ENCODE measurements around the gene GRK3. TPM values are rescaled to one million over a fixed set of nuclear protein-coding genes. Genes with fewer than 3 reads are reported as not detected.

GRK3 gene
- total RNA-seq, 1 experiment from 2014 or later, result 14.6 TPM

DNA sequence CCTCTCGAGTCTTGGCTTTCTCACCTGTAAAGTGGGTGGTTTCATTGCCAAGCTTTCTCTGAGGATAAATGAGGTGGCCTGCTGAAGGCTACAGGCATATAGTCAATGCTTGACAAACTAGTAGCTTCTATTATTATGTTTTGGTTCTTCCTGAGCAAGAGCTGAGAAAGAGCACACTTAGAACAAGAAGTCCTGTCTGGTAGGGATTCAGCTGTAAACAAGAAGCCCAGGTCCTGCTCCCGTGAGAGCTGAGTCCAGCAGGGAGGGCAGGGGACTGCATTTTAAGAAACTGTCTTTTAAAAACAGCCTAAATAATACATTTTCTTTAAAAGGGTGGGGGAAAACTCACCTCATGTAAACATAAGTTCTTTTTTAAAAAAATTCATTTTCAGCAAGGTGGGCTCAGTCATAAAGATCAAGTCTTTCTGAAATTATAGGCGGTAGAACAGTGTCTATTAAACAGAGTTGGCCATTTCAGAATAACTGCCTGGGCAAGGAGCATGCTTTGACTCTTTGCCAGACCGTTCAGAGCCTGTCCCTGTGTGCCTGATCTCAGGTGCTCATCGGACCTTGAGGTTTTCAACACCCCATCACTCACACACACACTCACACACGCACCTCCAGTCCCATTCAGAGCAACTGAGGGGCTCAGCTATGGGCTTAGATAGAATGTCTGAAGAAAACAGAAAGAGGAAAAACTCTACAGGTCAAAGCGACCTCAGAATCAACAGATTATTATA is 148.4 kb downstream of the GRK3 start:
- H3K9me2 ChIP-seq (ENCODE audit: insufficient read depth), result no peaks in the 10 kb centered on the region
- no peak overlapping the region for H3K4me2 ChIP-seq (ENCODE audit: low read length)
- intact Hi-C loops (cut with micrococcal nuclease), result no loop called here
- no TSS peak for BruUV-seq (replicated peaks)
- no peaks in the 10 kb centered on the region for H4K20me1 ChIP-seq (ENCODE audit: insufficient read depth)
- TF ChIP-seq EGR1 (IDR thresholded peaks at IDR 0.05; ENCODE audit: low read depth), result no peak
- no peak for TF ChIP-seq TCF7L2 (IDR thresholded peaks at IDR 0.05; ENCODE audit: borderline replicate concordance, extremely low read depth, insufficient read depth, insufficient read length)
- ATAC-seq (no peak), DNase-seq (ENCODE audit: low read depth, low spot score) (no peak)
- no peaks in the 10 kb centered on the region for H3K36me3 ChIP-seq (ENCODE audit: control insufficient read depth in 1 of 2, insufficient read depth in 2 of 2, low read length in 2 of 2)
- ChIA-PET POLR2A (no interaction called here), CTCF (no interaction called here), RAD21 (ENCODE audit: low non-redundant PET in 1 of 2, low total read pairs in 2 of 2, uncharacterized antibody in 2 of 2, unreplicated experiment in 2 of 2) (no interaction called here)
- H3K79me2 ChIP-seq (ENCODE audit: insufficient read depth, low read length), result no peaks in the 10 kb centered on the region
- no peaks in the 10 kb centered on the region for H3K27me3 ChIP-seq (ENCODE audit: insufficient read depth, low read length)
- H2AFZ ChIP-seq (ENCODE audit: low read depth, low read length, poor library complexity, severe bottlenecking), result no peak overlapping the region
- no peak overlapping the region for H3K4me3 ChIP-seq (replicated peaks in 1 of 2; ENCODE audit: low read depth in 1 of 2, low read length in 2 of 2)
- no peaks in the 10 kb centered on the region for H3K4me1 ChIP-seq (ENCODE audit: control insufficient read depth in 1 of 2, insufficient read depth in 2 of 2, low read length in 2 of 2)
- no peaks in the 10 kb centered on the region for H3K9me3 ChIP-seq (ENCODE audit: control insufficient read depth in 1 of 2, insufficient read depth in 1 of 2, low read depth in 1 of 2, low read length in 2 of 2)
- no peak overlapping the region for H3K9ac ChIP-seq (ENCODE audit: low read length)
- no peak overlapping the region for H3K27ac ChIP-seq (ENCODE audit: low read depth, low read length)

DNA sequence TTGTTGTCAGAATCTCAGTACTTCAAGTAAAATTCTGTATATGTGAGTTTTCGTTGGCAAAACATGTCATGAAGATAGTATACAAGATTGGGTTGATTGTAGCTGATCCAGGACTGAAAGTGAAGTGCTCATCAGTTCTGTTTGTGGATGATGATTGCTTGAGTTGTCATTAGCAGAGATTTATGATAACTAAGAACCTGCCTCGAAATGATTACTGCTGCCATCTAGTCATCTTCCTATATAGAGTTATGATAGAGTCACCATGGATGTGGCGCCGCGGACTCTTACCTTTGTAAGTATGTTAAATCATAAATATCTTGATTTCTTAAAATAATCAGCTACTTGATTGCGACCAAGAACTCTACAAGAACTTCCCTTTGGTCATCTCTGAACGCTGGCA is 149.6 kb downstream of the GRK3 start:
- H3K9me3 ChIP-seq (ENCODE audit: control insufficient read depth in 1 of 2, insufficient read depth in 1 of 2, low read depth in 1 of 2, low read length in 2 of 2), result no peaks in the 10 kb centered on the region
- ChIA-PET POLR2A (no interaction called here), CTCF (interaction anchor here (1.1 kb wide), 1 partner anchor 59 kb away, joined by 3 read pairs; no protein-coding TSS in a partner anchor), RAD21 (ENCODE audit: low non-redundant PET in 1 of 2, low total read pairs in 2 of 2, uncharacterized antibody in 2 of 2, unreplicated experiment in 2 of 2) (no interaction called here)
- no peaks in the 10 kb centered on the region for H3K4me1 ChIP-seq (ENCODE audit: control insufficient read depth in 1 of 2, insufficient read depth in 2 of 2, low read length in 2 of 2)
- intact Hi-C loops (cut with micrococcal nuclease), result no loop called here
- H2AFZ ChIP-seq (ENCODE audit: low read depth, low read length, poor library complexity, severe bottlenecking), result no peak overlapping the region
- H3K9me2 ChIP-seq (ENCODE audit: insufficient read depth), result no peaks in the 10 kb centered on the region
- BruUV-seq (replicated peaks), result no TSS peak
- no peak overlapping the region for H3K27ac ChIP-seq (ENCODE audit: low read depth, low read length)
- no peaks in the 10 kb centered on the region for H3K79me2 ChIP-seq (ENCODE audit: insufficient read depth, low read length)
- H3K9ac ChIP-seq (ENCODE audit: low read length), result no peak overlapping the region
- H3K4me3 ChIP-seq (replicated peaks in 1 of 2; ENCODE audit: low read depth in 1 of 2, low read length in 2 of 2), result no peak overlapping the region
- H4K20me1 ChIP-seq (ENCODE audit: insufficient read depth), result no peaks in the 10 kb centered on the region
- no peaks in the 10 kb centered on the region for H3K27me3 ChIP-seq (ENCODE audit: insufficient read depth, low read length)
- H3K36me3 ChIP-seq (ENCODE audit: control insufficient read depth in 1 of 2, insufficient read depth in 2 of 2, low read length in 2 of 2), result no peaks in the 10 kb centered on the region
- DNase-seq (ENCODE audit: low read depth, low spot score) (no peak), ATAC-seq (no peak)
- H3K4me2 ChIP-seq (ENCODE audit: low read length), result no peak overlapping the region
- TF ChIP-seq SIN3A (IDR thresholded peaks at IDR 0.05; ENCODE audit: low read depth) (no peak), ZNF274 (IDR thresholded peaks at IDR 0.05; ENCODE audit: low read depth, low read length) (no peak), CEBPB (IDR thresholded peaks at IDR 0.05; ENCODE audit: low read depth) (no peak), EZH2phosphoT487 (IDR thresholded peaks at IDR 0.05; ENCODE audit: borderline replicate concordance) (no peak), RAD21 (IDR thresholded peaks at IDR 0.05; ENCODE audit: low read depth) (no peak), EGR1 (IDR thresholded peaks at IDR 0.05; ENCODE audit: low read depth) (no peak), POLR2AphosphoS5 (IDR thresholded peaks at IDR 0.05; ENCODE audit: low read depth, low read length) (no peak), ELF1 (IDR thresholded peaks at IDR 0.05; ENCODE audit: borderline replicate concordance, low read depth) (no peak), SP1 (IDR thresholded peaks at IDR 0.05; ENCODE audit: low read depth) (no peak), POLR2A (IDR thresholded peaks at IDR 0.05; ENCODE audit: borderline replicate concordance, extremely low read depth, insufficient read depth, insufficient read length) (no peak), FOSL1 (IDR thresholded peaks at IDR 0.05; ENCODE audit: low read depth) (no peak), YY1 (IDR thresholded peaks at IDR 0.05; ENCODE audit: extremely low read depth, insufficient replicate concordance, low read depth, low read length) (no peak), SRF (IDR thresholded peaks at IDR 0.05; ENCODE audit: low read depth) (no peak)
- TF ChIP-seq, protein P1, sequence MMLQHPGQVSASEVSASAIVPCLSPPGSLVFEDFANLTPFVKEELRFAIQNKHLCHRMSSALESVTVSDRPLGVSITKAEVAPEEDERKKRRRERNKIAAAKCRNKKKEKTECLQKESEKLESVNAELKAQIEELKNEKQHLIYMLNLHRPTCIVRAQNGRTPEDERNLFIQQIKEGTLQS (IDR thresholded peaks at IDR 0.05), result no peak
- TF ChIP-seq, protein P2, sequence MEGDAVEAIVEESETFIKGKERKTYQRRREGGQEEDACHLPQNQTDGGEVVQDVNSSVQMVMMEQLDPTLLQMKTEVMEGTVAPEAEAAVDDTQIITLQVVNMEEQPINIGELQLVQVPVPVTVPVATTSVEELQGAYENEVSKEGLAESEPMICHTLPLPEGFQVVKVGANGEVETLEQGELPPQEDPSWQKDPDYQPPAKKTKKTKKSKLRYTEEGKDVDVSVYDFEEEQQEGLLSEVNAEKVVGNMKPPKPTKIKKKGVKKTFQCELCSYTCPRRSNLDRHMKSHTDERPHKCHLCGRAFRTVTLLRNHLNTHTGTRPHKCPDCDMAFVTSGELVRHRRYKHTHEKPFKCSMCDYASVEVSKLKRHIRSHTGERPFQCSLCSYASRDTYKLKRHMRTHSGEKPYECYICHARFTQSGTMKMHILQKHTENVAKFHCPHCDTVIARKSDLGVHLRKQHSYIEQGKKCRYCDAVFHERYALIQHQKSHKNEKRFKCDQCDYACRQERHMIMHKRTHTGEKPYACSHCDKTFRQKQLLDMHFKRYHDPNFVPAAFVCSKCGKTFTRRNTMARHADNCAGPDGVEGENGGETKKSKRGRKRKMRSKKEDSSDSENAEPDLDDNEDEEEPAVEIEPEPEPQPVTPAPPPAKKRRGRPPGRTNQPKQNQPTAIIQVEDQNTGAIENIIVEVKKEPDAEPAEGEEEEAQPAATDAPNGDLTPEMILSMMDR (IDR thresholded peaks at IDR 0.05 in 2 of 3, conservative IDR thresholded peaks at IDR 0.05 in 1 of 3; ENCODE audit: borderline replicate concordance in 1 of 3, insufficient read depth in 1 of 3, low read depth in 2 of 3, low read length in 2 of 3), result no peak
- TF ChIP-seq, protein P3, sequence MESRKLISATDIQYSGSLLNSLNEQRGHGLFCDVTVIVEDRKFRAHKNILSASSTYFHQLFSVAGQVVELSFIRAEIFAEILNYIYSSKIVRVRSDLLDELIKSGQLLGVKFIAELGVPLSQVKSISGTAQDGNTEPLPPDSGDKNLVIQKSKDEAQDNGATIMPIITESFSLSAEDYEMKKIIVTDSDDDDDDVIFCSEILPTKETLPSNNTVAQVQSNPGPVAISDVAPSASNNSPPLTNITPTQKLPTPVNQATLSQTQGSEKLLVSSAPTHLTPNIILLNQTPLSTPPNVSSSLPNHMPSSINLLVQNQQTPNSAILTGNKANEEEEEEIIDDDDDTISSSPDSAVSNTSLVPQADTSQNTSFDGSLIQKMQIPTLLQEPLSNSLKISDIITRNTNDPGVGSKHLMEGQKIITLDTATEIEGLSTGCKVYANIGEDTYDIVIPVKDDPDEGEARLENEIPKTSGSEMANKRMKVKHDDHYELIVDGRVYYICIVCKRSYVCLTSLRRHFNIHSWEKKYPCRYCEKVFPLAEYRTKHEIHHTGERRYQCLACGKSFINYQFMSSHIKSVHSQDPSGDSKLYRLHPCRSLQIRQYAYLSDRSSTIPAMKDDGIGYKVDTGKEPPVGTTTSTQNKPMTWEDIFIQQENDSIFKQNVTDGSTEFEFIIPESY (IDR thresholded peaks at IDR 0.05; ENCODE audit: extremely low read depth, insufficient replicate concordance, low read length), result no peak
